ENCODE measurements around the gene SEL1L3.

DNA sequence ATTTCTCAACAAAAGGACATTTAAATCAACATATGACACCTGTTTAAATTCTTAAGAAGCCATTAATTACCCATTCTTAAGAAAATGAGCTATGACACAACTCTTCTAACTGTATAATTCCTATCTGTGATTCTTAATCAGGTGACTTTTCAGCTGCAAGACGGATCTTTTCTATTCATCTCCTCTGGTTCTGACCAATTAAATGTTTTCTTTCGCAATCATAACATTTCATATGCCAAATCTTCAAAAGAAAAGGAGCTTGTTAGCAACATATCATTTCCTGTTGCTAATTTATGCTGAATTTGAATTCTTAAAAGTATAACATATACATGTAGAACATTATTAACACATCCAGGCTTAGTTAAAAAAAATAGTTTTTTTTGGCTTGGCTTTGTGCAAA is 62.5 kb downstream of the SEL1L3 start:
- no peak for TF ChIP-seq POLR2A (IDR thresholded peaks at IDR 0.05; ENCODE audit: low read length)
- no peak for TF ChIP-seq GATA1 (IDR thresholded peaks at IDR 0.05; ENCODE audit: low read depth, low read length)
